Hepatocyte (in vitro differentiated cells): Measurements from ENCODE around the gene ASB6.

ENCODE experiments used
- EZH2 ChIP-seq: fragments of 200-600 bp; sonication (generic); IDR thresholded peaks from 2 replicates; pipeline ENCODE4 v1.6.1; 2016; ENCODE audit warnings: antibody characterized with exemption, mild to moderate bottlenecking, borderline replicate concordance
- EZH2phosphoT487 ChIP-seq: fragments of 200-600 bp; sonication (generic); IDR thresholded peaks from one replicate; pipeline ENCODE4 v1.6.1; 2018; ENCODE audit warnings: antibody characterized with exemption, mild to moderate bottlenecking, low read depth, moderate library complexity; ENCODE audit not compliant: unreplicated experiment, severe bottlenecking
- TF ChIP-seq, protein P1 (sequence below): fragments of 200-600 bp; sonication (generic); IDR thresholded peaks from 2 replicates; pipeline ENCODE4 v1.5.1; 2016; ENCODE audit warnings: antibody characterized with exemption, mild to moderate bottlenecking; ENCODE audit not compliant: poor library complexity

DNA sequence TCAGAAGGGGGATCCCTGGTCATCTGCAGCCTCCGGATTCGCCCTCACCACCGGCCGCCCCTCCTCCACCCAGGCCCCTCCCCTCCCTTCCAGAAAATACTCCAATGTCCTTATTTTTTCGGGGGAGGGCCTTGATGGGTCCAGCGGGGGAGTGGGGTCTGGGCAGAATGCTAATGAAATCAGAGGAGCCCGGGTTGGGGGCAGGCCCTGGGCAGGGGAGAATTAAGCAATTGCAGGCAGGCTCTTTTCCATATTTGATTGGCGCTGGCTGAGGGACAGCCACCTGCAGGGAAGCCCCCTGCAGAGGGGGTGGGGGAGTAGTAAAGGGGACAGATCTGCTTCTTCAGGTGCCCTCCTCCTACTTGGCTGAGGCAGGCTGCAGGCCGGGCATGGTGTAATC is 44.8 kb upstream of the ASB6 start:
- TF ChIP-seq, protein P1, sequence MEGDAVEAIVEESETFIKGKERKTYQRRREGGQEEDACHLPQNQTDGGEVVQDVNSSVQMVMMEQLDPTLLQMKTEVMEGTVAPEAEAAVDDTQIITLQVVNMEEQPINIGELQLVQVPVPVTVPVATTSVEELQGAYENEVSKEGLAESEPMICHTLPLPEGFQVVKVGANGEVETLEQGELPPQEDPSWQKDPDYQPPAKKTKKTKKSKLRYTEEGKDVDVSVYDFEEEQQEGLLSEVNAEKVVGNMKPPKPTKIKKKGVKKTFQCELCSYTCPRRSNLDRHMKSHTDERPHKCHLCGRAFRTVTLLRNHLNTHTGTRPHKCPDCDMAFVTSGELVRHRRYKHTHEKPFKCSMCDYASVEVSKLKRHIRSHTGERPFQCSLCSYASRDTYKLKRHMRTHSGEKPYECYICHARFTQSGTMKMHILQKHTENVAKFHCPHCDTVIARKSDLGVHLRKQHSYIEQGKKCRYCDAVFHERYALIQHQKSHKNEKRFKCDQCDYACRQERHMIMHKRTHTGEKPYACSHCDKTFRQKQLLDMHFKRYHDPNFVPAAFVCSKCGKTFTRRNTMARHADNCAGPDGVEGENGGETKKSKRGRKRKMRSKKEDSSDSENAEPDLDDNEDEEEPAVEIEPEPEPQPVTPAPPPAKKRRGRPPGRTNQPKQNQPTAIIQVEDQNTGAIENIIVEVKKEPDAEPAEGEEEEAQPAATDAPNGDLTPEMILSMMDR, result no peak
- no peak for TF ChIP-seq EZH2
- TF ChIP-seq EZH2phosphoT487, result no peak
